Measurements from ENCODE around the gene AGAP3. TPM values are rescaled to one million over a fixed set of nuclear protein-coding genes. Genes with fewer than 3 reads are reported as not detected.
A peak's percentile ranks its signal among the peaks of the same experiment; 100 is the strongest.

Gene AGAP3
- total RNA-seq, 2 donors from 2014 or later: 45.0 to 58.6 TPM

GRCh38 chr7:151085329-151085690 lies 965 bp upstream of the AGAP3 start:
- H3K27me3 Mint-ChIP-seq: no peaks in the 10 kb centered on the region
- H3K9me3 Mint-ChIP-seq: no peaks in the 10 kb centered on the region
- peaks cover 15% of the 10 kb centered on the region for H3K4me1 Mint-ChIP-seq
- H3K27ac Mint-ChIP-seq: peak overlapping the region; percentile 10
- no peak for ATAC-seq (replicated peaks)
- peak overlapping the region; percentile 94 for H3K4me3 Mint-ChIP-seq
- H3K36me3 Mint-ChIP-seq (ENCODE audit: low read depth): peaks cover 29% of the 10 kb centered on the region

GRCh38 chr7:151086802-151087244 lies 548 bp downstream of the AGAP3 start:
- Mint-ChIP-seq H3K36me3 (ENCODE audit: low read depth) (peaks cover 20% of the 10 kb centered on the region), H3K4me1 (peaks cover 19% of the 10 kb centered on the region), H3K27me3 (no peaks in the 10 kb centered on the region), H3K9me3 (no peaks in the 10 kb centered on the region), H3K4me3 (peak overlapping the region; percentile 78), H3K27ac (peak overlapping the region; percentile 50)
- ATAC-seq (replicated peaks): peak; percentile 28

- peaks cover 19% of the 10 kb centered on the region for H3K4me1 Mint-ChIP-seq
- peaks cover 14% of the 10 kb centered on the region for H3K36me3 Mint-ChIP-seq (ENCODE audit: low read depth)
- H3K27ac Mint-ChIP-seq: peak overlapping the region; percentile 84
- H3K27me3 Mint-ChIP-seq: no peaks in the 10 kb centered on the region
- ATAC-seq (replicated peaks): peak; percentile 44
- no peaks in the 10 kb centered on the region for H3K9me3 Mint-ChIP-seq
- peak overlapping the region; percentile 78 for H3K4me3 Mint-ChIP-seq
These were observed 1.2 kb downstream of the AGAP3 start for GRCh38 chr7:151087245-151088018.

DNA sequence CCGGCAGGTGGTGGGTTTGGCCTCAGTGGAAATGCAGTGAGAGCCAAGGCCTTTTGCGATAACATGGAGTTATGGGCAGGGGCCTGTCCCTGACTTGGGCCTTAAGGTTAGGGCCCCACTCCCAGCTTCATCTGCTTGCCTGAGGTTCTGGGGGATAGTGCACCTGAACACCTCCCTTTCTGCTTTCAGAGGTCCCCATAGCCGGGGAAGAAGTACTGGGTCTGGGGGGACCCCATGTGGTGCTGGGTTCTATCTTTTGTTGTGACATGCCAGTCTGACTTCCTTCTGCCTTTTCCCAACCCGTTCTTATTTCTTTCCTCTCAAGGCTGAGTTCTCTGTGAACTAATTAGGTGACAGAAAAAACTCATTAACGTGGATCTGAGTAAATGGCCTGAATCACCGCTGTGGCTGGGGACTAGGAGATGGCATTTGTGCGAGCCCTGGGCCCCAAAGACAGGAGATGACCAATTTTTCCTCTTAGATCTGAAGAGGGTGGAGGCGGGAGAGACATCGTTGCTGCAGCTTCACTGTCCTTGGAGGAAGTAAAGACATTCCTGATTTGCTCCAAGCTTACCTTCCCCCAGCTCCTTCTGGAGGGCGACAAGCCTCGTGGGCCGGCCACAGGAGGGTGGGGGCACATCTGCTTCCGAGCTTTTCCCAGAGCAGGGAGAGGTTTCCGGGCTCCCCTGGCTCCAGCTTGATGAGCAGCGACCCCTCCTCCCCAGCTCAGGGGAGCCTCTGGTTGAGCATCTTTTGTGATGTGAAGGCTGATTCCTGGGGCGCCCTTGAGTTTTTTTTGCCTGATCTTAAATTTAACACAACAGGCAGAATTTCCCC lies 2.0 kb downstream of the AGAP3 start:
- Mint-ChIP-seq H3K4me3 (peak overlapping the region; percentile 78), H3K36me3 (ENCODE audit: low read depth) (peaks cover 7% of the 10 kb centered on the region), H3K4me1 (peaks cover 14% of the 10 kb centered on the region), H3K9me3 (no peaks in the 10 kb centered on the region), H3K27me3 (no peaks in the 10 kb centered on the region), H3K27ac (peak overlapping the region; percentile 84)
- no peak for ATAC-seq (replicated peaks)

GRCh38 chr7:151088856-151089699 lies 2.8 kb downstream of the AGAP3 start:
- Mint-ChIP-seq H3K4me1 (peaks cover 14% of the 10 kb centered on the region), H3K4me3 (peak overlapping the region; percentile 78), H3K27me3 (no peaks in the 10 kb centered on the region), H3K9me3 (no peaks in the 10 kb centered on the region), H3K27ac (peak overlapping the region; percentile 48), H3K36me3 (ENCODE audit: low read depth) (peaks cover 7% of the 10 kb centered on the region)
- ATAC-seq (replicated peaks): no peak

DNA sequence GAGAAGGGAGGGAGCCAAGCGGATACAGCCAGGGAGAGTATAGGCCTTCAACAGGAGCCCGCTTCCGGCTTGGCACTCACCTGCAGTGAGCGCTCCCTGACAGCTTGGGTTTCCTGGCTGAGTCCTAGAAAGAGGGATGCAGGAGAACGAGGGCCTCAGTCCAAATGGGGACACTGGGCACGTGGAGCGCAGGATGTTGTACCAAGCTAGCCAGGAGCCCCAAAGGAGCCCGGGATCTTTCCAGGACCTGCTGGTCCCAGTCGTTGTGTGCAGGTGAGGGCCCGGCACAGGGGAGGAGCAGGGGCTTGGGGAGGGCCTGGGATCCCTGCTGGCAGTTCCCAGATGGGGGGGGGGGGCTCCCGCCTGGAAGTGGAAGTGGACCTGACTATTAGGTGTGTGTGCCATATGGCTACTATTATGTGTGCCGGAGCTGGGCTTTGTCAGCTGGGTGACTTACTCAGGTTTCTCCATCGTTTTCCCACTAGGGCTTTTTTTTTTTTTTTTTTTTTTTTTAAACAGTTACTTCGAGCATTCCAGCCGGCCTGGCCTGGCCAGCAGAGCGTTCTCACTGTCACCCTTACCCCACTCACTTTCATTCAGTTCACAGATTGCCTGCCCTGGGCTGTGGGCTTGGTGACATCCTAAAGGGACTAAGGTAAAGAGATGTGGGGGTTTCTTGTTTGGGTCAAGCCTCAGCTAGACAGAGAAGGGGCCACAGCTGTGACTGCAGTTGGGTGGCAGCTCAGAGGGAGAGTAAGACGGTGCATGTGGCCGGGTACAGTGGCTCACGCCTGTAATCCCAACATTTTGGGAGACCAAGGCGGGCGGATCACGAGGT lies 3.8 kb downstream of the AGAP3 start:
- H3K27ac Mint-ChIP-seq: peak overlapping the region; percentile 48
- H3K27me3 Mint-ChIP-seq: no peaks in the 10 kb centered on the region
- H3K4me3 Mint-ChIP-seq: no peak overlapping the region

DNA sequence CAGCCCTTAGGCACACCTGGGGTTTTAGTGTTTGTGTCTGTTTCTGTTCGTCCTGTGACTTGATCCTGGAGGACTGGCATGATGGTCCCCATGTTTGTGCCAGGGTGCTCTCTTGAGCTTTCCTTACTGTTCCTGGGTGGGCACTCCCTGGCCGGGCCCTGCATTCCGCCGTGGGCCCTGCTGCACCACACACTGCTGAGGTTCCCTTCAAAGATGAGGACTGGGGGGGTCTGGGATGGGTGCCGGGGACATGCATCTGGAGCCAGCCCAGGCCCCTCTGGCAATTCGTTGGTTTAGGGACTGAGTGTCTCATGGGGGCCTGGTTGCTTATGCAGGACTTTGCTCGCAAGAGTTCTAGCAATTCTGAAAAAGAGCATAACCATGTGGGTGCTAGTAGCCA lies 4.7 kb downstream of the AGAP3 start:
- Mint-ChIP-seq H3K4me3 (no peak overlapping the region), H3K4me1 (peaks cover 9% of the 10 kb centered on the region), H3K27me3 (no peaks in the 10 kb centered on the region), H3K9me3 (no peaks in the 10 kb centered on the region), H3K27ac (no peak overlapping the region), H3K36me3 (ENCODE audit: low read depth) (peaks cover 10% of the 10 kb centered on the region)
- no peak for ATAC-seq (replicated peaks)

More for the DNA sequence above, 3.8 kb downstream of the AGAP3 start:
- H3K4me1 Mint-ChIP-seq: peaks cover 12% of the 10 kb centered on the region
- H3K36me3 Mint-ChIP-seq (ENCODE audit: low read depth): peaks cover 7% of the 10 kb centered on the region
- H3K9me3 Mint-ChIP-seq: no peaks in the 10 kb centered on the region
- ATAC-seq (replicated peaks): no peak

DNA sequence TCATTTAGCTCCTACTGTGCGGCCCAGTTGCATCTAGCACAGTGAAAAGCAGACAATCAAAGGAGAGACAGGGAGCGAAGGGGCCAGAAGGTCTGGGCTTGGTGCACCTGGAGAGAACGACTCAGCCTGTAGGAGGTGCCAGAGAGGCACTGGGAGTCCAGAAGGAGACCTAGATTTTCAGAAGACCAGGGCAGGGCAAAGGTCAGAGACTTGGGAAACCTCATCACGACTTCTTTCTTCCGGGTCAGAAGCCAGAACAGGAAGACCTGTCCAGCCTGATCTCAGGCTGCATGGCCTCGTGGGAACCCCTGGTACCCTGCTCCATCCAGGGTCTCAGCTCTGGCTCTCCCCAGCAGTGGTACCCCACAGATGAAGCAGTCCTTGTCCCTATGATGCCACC lies 5.2 kb downstream of the AGAP3 start:
- ATAC-seq (replicated peaks): no peak
- Mint-ChIP-seq H3K9me3 (no peaks in the 10 kb centered on the region), H3K27ac (no peak overlapping the region), H3K4me3 (no peak overlapping the region), H3K4me1 (peaks cover 9% of the 10 kb centered on the region), H3K36me3 (ENCODE audit: low read depth) (peaks cover 12% of the 10 kb centered on the region), H3K27me3 (no peaks in the 10 kb centered on the region)

DNA sequence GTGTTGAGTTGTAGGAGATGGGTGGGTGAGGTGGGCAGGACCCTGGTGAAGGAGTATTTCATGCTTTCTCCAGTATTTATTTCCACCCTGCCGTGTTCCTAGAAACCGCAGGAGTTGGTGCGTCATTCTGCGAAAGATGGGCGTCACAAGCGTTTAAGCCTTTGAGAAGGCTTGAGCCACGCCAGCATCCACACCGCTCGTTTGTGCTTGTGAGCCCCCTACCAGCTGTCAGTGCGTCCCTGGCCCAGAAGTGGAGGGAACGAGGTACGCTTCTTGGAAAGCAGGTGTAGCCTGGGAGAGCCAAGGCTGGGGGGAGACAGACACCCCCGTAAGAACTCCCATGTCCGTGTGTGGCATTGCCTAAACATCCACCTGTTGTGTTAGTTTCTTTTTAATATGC lies 5.7 kb downstream of the AGAP3 start:
- ATAC-seq (replicated peaks): no peak
- Mint-ChIP-seq H3K36me3 (ENCODE audit: low read depth) (peaks cover 12% of the 10 kb centered on the region), H3K4me1 (peaks cover 9% of the 10 kb centered on the region), H3K9me3 (no peaks in the 10 kb centered on the region), H3K27me3 (no peaks in the 10 kb centered on the region), H3K4me3 (no peak overlapping the region), H3K27ac (no peak overlapping the region)

GRCh38 chr7:151093748-151094147 lies 7.5 kb downstream of the AGAP3 start:
- peaks cover 12% of the 10 kb centered on the region for H3K36me3 Mint-ChIP-seq (ENCODE audit: low read depth)
- ATAC-seq (replicated peaks): no peak
- H3K9me3 Mint-ChIP-seq: no peaks in the 10 kb centered on the region
- H3K27ac Mint-ChIP-seq: no peak overlapping the region
- no peaks in the 10 kb centered on the region for H3K27me3 Mint-ChIP-seq
- H3K4me1 Mint-ChIP-seq: peaks cover 9% of the 10 kb centered on the region
- no peak overlapping the region for H3K4me3 Mint-ChIP-seq

DNA sequence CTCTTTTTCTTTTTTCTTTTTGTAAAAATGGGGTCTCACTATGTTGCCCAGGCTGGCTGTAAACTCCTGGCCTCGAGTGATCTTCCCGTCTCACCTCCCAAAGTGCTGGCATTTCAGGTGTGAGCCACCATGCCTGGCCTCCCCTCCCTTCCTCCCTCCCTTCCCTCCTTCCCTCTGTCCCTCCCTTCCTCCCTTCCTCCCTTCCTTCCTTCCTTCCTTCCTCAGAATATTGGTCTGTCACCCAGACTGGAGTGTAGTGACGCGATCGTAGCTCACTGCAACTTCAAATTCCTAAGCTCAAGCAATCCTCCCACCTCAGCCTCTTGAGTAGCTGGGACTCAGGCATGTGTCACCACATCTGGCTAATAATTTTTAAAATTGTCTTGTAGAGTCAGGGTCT lies 8.4 kb downstream of the AGAP3 start:
- Mint-ChIP-seq H3K27me3 (no peaks in the 10 kb centered on the region), H3K27ac (peak overlapping the region; percentile 48), H3K9me3 (no peaks in the 10 kb centered on the region), H3K4me3 (peak overlapping the region; percentile 14), H3K4me1 (peaks cover 9% of the 10 kb centered on the region), H3K36me3 (ENCODE audit: low read depth) (peaks cover 6% of the 10 kb centered on the region)
- no peak for ATAC-seq (replicated peaks)

DNA sequence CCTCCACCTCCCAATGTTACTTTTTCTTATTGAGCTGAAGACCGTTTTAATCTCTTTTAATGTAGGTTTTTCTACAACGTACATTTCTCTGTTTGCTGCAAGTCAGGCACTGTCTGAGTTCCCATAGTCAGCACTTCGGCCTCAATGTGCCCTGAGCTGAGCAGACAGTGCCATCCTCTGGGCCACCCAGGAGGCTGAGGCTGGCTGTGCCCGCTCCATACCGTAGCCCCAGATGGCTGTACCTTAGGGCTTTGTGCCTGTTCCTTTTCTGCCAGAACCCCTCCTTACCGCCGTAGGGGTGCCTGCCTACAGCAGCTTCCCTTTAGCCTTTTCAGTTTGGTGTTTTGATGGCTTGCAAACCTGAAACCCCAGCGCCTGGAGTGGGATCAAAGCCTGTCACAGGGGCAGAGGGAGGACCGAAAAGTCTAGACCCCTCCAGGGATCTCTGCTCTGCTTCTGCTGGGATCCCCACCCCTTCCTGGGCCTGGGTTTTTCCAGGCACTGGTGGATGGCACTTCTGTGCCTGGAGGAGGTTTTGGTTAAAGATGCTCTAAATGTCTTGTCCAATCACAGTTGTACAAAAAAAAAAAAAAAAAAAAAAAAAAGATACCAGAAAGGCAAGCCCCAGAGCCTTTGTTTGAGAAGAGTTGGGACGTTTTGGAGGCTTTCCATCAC lies 9.0 kb downstream of the AGAP3 start:
- no peaks in the 10 kb centered on the region for H3K27me3 Mint-ChIP-seq
- peaks cover 9% of the 10 kb centered on the region for H3K4me1 Mint-ChIP-seq
- peak overlapping the region; percentile 14 for H3K4me3 Mint-ChIP-seq
- peak; percentile 64 for ATAC-seq (replicated peaks)
- peaks cover 6% of the 10 kb centered on the region for H3K36me3 Mint-ChIP-seq (ENCODE audit: low read depth)
- H3K27ac Mint-ChIP-seq: peak overlapping the region; percentile 48
- no peaks in the 10 kb centered on the region for H3K9me3 Mint-ChIP-seq

DNA sequence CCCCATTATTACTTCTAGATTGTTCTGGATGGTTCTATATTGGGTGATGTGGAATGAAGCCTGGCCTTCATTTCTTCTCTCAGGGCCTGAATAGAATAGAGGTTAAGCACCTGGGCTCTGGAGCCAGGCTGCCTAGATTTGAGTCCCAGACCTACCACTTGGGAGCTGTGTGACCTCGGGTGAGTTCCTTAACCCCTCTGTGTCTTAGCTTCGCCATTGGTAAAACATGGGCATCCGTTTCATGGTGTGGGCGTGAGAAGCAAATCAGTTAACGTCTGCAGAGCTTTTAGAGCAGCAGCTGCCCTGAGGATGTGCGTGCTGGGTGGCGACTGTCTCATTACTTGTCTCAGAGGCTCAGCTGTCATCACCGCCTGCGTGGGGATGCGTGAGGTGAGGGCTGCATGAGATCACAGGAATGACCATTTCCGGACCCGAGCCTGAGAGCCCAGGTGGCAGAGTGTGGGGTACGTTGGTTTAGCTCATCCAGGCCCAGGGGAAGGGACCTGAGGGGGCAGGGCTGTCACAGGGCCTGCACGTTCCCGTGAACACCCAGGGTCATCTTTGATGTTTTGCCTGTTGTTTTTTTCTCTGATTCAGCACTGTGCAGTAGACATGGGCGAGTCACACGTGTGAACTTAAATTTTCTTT lies 9.7 kb downstream of the AGAP3 start:
- Mint-ChIP-seq H3K27ac (no peak overlapping the region), H3K4me3 (peak overlapping the region; percentile 43), H3K9me3 (no peaks in the 10 kb centered on the region), H3K27me3 (no peaks in the 10 kb centered on the region), H3K4me1 (peaks cover 9% of the 10 kb centered on the region), H3K36me3 (ENCODE audit: low read depth) (peaks cover 6% of the 10 kb centered on the region)
- ATAC-seq (replicated peaks): peak; percentile 71
